Stimulated activated CD8-positive, alpha-beta memory T cell treated with anti-CD3 and anti-CD28 coated beads, Interleukin-12 subunit alpha, Interleukin-12 subunit beta, amount 100 ng/mL, for 24 hours (primary cell): ENCODE data around the gene CYB561D1.

Experiments
- DNase-seq: peaks from one replicate; pipeline ENCODE4 v3.0.0-alpha.2; 2020; ENCODE audit errors: extremely low read depth

The CYB561D1 gene

DNA sequence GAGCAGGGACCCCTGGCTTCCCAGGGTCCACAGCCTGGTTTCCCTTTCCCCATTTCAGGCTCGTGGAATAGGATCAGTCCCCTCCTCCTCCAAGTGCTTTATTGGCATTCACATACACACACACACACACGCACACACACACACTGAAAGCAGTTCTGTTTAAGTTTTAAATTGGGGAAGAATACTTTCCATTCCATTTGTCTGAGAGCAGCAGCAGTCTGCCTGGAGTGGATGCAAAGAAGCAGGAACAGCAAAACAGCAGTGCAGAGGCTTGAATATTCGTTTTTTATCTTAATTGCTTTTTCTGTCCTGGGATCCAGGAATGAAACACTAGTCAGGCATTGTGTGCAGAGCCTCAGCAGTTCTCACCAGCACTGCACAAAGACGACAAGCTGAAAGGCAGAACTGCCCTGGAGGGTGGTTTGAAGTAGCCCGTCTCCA is 7.1 kb downstream of the CYB561D1 start:
- no peak for DNase-seq

DNA sequence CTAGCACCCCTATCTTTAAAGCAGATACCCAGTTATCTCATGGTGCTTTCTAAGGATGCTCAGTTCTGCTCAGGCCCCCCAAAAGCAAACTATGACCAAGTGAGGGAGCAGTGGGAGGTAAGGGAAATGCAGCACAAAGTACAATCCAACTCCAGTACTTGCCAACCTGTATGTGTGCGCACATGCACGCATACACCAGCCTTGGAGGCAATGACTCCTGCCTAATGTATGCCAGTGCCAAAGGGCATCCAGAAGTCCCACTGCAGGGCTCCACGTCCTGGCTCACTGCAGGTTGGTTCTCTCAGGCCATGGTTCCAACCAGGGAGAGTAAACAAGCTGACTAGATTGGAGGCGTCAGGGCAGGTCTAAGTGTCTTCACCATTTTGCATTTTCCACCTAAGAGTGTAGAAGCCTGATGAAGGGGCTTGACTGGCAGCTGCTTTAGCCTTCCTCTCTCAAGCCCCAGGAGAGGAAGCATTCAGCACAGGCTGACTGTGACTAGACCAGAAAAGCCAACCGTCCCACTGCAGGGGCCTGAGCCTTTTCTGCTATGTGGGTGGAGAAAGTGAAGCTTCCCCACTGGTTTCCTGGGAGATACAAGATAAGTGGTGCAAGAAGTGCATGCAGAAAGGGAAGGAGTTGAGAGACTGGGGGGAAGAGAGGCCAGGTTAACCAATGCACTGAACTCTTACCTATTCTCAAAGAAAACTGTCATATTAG is 7.9 kb downstream of the CYB561D1 start:
- DNase-seq: no peak

DNA sequence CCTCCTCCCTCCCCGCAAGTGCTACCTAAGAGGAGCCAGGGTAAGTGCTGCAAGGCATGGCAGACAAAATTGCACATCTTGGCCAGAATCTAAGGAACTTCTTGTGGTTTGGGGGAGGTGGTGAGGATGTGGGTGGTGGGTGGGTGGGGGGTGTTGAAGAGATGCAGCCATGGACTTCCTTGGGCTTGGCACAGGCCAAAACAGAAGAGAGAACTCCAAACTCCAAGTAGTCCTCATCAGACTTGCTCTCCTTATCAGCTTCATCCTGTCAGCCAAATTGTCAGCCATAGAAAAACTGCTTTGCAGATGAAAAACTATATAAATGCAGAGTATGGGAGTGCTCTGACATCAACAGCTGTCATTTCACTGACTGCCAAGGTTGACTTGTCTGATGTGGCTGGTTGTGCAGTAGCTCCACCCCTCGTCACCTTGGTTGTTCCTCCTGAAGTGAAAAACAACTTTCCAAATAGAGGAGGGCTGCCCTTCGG is 8.5 kb downstream of the CYB561D1 start:
- no peak for DNase-seq

DNA sequence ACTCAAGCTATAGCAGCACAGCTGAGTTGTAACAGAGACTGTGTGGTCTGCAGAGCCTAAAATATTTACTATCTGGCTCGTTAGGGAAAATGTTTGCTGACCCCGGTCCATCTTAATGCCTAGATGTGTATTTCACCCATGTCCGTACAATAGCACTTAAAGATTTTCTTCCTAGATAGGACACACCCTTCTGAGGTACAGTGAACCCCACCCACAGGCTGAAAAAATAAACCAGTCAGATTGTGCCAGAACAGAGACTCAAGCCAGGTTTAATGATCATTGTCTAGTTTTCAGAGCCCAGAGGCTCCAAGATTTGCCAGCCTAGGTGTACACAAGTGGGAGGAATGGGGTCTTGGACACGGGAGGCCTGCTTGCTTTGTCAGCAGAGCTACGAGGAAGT is 10.0 kb downstream of the CYB561D1 start:
- DNase-seq: no peak

DNA sequence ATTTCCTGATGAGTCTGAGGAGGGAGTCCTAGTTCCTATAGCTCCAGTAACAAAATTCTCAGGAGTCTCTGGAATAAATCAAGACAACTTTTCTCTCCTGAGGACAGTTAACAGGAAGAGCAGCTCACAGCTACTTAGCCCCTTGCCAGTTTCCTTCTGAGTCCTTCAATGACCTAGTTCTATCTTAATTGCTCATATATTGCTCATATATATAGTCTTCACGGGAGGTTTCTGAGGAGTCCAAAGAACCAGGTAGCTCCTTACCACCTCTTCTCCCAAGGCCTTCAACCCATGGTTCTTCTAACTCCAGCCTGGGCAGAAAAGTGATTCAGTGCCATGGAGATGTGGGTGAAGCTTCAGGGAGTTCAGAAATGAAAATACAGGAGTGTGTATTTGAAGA is 11.1 kb downstream of the CYB561D1 start:
- no peak for DNase-seq

DNA sequence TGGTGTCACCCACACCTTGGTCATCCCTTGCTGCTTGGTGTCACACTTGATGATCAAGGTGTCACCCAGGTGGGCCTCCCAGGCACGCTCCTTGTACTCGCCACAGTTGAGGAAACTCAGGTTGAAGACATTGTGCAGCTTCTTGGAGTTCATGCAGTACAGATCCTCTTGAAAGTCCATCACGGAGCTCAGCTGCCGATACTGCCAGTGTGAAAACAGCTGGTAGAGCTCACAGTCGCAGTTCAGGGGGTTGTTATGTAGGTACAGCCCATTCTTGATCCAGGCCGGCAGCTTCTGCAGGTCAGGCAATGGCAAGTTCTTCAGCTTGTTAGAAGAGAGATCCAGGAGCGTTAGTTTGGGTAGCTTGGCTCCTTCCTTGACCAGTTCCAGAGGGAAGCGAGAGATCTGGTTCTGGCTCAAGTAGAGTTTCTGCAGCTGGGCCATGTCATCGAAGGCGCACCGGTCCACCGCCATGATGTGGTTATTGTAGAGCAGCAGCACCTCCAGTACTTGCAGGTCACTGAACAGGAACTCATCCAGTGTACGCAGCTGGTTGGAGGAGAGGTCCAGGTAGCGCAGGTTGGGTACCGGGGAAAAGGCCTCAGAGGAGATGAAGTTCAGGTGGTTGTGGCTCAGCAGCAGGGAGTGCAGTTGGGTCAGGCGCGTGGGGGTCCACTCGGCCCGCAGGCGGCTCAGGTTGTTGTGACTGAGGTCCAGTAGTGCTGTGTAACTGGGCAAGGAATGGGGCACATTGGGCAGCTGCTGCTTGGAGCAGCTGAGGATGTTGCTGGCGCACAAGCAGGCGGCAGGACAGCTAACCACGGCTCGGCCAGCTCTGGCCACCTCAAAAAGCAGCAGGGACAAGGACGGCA is 14.3 kb downstream of the CYB561D1 start:
- no peak for DNase-seq

DNA sequence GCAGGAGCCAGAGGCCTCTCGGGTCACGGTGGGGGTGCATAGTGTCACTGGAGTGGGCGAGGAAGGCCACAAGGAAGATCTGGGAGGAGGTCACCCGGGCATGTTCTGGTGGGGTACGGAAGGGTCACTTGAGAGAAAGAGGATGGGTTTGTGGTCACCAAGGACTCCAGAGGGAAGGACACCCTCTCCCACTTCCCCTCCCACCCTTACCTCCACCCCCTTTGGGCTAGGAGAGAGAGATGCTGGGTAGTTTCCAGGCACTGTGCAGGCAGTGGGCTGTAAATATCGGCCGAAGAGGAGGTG is 14.9 kb downstream of the CYB561D1 start:
- no peak for DNase-seq

DNA sequence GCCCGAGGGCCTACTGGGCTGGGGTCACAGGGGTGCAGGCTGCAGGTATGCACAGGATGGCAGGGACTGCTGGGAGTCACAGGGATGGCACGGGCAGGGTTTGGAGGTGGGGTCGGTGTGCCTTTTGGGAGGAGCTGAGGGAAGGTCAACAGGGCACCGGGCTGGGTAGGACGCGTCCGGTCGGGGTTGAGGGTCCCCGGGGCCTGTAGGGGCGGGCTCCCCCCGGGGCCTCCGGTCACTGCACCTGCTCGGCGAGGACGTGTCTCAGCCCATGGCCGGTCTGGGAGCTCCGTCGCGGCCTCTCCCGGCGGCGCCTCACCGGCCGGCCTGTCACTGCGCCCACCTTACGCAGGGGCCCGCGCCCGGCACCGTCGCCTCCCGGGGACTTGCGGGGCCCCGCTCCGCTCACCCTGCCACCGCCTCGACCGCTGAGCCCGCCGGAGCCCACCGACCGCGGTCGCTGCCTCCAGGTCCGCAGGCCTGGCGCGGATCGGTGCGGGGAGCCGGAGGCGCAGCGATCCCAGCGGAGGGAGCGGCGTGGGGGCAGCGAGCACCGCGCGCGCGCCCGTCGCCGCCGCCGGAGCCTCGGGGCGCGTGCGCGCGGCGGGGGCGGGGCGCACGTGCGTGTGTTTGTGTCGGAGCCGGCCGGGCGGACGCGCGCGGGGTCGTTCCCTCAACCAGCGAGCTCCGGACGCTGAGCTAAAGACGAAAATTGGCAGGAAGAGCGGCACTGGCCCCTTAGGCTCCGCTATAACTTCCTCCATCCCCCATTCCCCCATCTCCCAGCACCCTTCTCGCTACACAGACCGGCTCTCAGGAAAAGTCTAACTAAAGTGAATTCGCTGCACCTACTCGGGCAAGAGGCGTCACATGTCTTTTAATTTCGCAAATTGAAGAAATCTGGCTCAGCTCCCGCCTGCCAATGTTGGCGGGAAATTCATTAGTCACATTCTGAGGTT is 15.6 kb downstream of the CYB561D1 start, which contains the start of gene AMIGO1:
Gene AMIGO1 (minus strand): TSS at position 552 of the 959 bp plus-strand sequence. CDS start 815 bp downstream, outside the sequence.
- DNase-seq: no peak

DNA sequence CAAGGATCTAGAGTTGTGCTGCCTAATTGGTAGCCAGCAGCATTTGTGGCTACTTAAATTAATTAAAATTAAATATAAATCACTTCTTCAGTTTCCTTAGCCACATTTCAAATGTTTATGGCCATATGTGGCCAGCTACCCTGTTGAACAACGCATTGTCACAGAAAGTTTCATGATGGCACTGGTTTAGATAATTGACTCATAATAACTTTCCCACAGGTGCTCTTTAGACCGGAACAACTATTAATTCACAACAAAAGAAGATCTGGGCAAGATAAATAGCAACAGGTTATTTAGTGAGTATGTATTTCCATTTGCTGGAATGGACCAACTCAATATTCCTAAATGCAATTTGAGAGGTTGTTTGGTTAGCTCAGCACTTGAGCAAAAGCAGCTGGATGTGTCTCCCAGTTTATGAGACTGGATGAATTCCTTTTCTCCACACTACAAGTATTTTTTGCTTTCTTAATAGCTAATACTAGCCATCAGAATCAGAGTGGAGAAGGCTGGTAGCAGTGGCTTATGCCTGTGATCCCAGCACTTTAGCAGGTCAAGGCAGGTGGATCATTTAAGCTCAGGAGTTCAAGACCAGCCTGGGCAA is 19.3 kb downstream of the CYB561D1 start:
- no peak for DNase-seq

DNA sequence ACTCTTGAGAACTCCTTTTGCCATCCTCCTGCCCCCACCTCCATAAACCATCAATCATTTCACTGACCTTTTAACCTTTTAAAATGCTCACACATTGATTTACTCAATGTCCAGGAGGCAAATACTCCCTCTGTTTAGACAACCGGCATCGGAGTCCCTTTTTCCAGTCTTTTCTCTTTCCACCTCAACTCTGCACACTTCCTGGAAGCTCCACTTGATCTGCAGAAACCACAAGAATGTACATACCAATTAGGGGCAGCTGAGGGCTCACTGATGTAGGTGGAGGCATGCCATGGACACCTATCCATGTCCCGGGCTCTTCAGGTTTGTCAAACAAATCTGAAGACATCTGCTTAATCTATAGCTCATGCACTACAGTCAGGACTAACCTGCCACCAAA is 21.0 kb downstream of the CYB561D1 start:
- DNase-seq: no peak

DNA sequence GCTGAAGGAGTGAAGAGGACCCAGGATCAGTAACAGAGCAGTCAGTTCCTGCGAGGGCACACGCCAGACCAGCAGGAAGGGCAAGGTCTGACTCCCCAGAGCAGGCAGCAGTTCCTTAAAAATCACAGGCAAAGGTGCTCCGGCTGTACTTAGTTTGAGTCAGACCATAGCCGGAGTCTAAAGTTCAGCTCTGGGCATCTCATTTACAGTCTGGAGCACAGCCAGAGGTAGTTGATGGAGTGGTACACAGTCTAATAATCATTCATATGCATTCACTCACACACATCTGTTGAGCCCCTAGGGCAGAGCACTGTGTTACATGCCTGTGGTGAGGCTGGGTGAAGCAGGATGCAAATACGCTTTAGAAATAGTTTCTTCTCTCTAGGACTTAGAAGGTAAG is 23.0 kb downstream of the CYB561D1 start:
- no peak for DNase-seq

DNA sequence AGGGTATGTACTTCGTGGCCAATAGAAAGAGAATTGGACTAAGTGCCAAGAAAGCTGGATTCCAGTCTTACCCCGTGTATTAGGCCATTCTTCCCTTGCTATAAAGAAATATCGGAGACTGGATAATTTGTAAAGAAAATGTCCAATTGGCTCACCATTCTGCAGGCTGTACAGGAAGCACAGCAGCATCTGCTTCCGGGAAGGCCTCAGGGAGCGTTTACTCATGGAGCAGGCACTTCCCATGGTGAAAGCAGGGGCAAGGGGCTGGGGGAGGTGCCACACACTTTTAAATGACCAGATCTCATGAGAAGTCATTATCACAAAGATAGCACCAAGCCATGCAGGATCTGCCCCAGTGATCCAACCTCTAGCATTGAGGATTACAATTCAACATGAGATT is 23.4 kb downstream of the CYB561D1 start:
- no peak for DNase-seq

DNA sequence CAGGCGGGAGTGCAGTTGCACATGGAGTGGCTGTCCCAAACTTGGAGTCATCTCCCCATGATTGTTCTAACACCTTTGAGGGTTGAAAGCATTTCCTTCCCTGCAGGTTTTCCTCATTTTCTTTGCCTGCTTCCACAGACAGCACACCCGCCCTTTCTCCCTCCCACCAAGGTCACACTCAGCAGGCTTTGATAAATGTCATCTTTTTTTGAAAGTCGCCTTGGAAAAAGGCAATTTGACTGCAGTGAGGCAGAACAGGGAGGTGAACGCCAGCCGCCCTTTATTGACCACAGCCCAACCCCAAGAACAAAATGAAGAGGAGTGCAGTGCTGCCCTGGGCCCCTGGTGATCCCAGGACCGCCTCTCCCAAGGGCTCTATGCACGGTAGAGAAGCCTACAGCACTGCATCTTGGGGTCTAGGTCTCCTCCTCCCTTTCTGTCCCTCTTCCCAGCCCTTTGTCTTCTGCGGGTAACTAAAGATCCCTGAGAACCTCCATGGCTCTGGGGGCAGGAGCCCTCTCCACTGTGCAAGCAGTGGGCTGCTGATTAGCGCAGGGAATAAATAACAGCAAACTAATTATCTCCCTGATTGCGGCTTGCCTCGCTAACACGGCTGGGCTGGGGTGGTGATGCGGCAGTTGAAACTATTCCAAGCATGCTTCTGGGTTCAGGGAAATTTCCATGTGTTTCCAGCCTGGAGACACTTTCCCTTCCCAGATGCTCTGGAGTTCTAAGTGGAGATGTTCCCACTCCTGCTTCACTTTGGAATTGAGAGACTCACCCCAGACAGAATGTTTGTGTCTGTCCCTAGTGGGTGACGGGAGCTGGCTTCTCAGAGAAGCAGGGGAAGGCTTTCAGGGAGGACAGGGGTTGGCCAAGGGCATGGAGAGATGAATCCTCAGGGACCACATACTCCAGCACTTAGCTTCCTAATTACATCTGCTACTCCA is 27.4 kb downstream of the CYB561D1 start:
- no peak for DNase-seq

DNA sequence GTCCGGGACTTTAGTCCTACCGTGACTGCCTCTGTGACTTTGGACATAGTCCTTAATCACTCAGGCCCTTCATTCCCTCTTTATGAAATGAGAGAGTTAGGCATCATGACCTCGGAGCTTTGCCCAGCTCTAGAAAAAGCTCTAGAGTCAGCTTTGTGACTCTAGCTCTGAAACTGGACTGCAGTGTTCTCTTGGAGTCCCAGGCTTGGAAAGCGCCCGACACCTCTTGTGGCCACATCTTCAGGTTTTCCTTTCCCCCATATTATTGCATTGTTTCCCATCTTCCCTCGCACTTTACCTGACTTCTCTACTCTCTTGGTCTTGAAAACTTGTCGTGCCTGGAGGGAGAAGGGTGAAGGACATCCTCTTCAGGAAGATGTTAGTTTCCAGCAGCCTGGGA is 28.1 kb downstream of the CYB561D1 start:
- no peak for DNase-seq

DNA sequence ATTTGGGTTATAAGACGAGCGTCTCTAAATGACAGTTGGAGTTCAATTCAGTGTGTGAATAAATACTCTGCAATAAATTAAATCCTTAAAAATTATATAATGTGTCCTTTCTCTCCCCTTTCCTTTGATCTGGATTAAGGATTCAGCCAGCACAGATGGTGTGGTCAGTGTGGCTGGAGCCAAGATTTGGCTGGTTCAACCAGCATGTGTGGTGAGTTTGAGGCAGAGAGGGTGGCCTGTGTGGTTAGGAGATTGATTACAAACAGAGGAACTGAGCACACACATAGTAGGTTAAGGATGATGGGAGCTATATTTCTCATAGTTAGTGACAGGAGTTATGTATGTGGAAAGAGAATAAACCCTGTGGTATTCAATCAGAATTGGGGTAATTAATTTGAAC is 29.8 kb downstream of the CYB561D1 start:
- no peak for DNase-seq

DNA sequence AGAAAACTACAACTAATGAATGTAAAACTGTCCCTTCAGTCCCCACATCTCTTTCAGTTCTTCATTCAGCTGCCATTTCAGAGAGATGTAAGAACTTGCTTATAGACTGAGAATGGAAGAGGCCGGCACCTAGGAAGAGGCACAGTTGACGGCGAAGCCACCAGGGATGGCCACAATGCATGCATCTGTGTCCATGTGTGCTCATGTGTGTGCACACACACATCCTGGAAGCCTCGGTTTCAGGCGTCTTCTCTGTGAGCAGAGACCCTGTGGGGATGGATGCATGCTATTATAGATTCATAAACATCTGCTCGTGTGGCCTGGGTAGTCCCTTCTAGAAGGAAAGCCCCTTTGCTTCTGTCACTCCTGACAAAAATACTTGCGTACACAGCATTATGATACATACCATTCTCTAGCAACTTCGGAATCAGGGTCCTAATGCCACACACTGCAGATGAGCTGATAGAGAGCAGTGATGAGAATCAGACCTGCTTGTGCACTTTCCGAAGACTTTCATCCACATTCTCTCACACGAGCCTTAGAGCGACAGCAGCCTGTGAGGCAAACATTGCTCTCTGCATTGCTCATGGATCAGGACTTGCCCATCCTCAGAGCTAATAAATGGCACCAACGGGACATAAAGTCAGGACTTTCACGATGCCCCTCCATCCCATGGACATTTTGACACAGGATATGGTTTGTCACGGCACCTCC is 33.4 kb downstream of the CYB561D1 start:
- DNase-seq: no peak

DNA sequence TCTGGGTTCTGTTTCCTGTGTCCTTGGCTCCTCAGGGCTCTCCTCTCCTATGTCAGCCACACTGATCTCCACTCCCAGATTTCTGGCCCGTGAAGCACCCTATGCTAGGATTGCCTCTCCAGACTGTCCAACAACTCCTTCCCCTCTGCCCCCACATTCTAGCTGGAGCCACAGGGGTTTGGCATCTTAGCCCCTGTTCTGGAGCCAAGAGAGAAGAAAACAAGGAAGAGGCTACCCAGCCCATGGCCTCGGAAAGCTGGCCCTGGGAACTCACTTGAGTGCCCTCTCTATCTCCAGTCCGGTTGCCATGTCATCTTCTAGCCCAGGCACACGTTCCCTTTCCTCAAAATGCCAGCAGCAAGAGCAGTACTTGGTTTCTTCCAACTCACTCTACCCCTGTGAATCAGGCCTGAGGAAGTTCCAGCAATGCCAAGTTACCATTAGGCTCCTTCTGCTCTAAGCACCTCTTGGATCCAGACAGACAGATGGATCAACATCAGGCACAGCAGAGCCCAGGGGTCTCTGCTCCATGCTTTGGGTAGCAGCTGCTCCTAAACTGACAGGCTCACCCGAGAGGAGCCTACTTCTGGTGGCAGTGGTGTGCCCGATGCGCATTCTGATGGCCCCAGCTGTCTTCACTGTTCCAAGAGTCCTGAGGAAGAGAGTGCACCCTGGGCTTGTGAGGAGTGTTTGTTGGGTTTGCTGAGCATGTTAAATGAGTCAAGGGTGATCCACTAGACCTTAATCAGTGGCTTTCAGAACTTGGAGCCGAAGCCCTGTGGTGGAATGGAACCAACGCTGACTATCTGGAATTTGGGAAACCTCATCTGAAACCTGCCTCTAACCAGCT is 34.2 kb downstream of the CYB561D1 start:
- DNase-seq: no peak

DNA sequence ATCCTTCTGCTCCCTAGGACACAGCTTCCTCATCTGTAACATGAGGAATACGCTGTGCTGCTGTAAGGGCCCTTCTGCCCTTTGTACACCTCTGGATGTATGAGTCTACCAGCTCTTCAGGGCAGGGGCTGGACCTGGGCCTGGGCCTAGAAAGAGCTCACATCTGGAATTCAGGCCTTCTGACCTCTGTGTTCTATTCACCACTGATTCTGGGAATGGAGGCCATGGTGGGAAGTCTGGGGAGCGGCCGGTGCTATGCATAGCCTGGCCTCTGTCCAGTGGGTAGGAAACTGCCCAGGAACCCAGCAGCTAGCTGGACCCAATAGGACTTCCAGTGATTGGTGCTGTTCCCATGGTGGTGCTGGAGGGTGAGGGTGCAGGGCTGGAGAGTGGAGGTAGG is 34.8 kb downstream of the CYB561D1 start:
- DNase-seq: no peak
